Thoracic aorta (tissue), 2 donors: ENCODE measurements around the gene MYO6. TPM values are rescaled to one million over a fixed set of nuclear protein-coding genes. Genes with fewer than 3 reads are reported as not detected.

Experiments
- ATAC-seq: fragments of 150-250 bp; one replicate; pipeline ENCODE4 v1.8.0; 2017; ENCODE audit warnings: low read depth; ENCODE audit not compliant: insufficient number of reproducible peaks, low FRiP score
- DNase-seq: peaks from one replicate; pipeline ENCODE4 v3.0.0-alpha.2; 2020; ENCODE audit warnings: low spot score
- H3K27ac ChIP-seq, 2 donors: fragments of 200-600 bp; sonication (generic); 1 replicate in 1 of 2; 2 replicates in 1 of 2; pipeline ENCODE4 v1.5.1; 2016; ENCODE audit warnings: mild to moderate bottlenecking in 2 of 2, moderate library complexity in 2 of 2
- H3K27me3 ChIP-seq: fragments of 200-600 bp; sonication (generic); replicated peaks from 2 replicates; pipeline ENCODE4 v1.6.0; 2016; ENCODE audit warnings: mild to moderate bottlenecking; ENCODE audit not compliant: insufficient read depth
- H3K36me3 ChIP-seq: fragments of 200-600 bp; sonication (generic); one replicate; pipeline ENCODE4 v1.5.1; 2016
- H3K4me1 ChIP-seq, 2 donors: fragments of 200-600 bp; sonication (generic); 1 replicate in 1 of 2; 2 replicates in 1 of 2; pipeline versions ENCODE4 v1.5.1 to v1.6.0; 2016; ENCODE audit warnings: low read depth in 2 of 2, mild to moderate bottlenecking in 1 of 2; ENCODE audit not compliant: control insufficient read depth in 1 of 2
- H3K4me3 ChIP-seq: fragments of 200-600 bp; sonication (generic); 2 replicates; pipeline ENCODE4 v1.5.1; 2016; ENCODE audit warnings: mild to moderate bottlenecking
- H3K9me3 ChIP-seq: fragments of 200-600 bp; sonication (generic); 2 replicates; pipeline ENCODE4 v1.5.1; 2016
- CTCF ChIP-seq: fragments of 200-600 bp; sonication (generic); IDR thresholded peaks from one replicate; pipeline ENCODE4 v1.5.1; 2019; ENCODE audit warnings: antibody characterized with exemption
- total RNA-seq, 2 donors: library from RNA; depleted of rRNA; stranded (reverse); fragments of >200 nt; gene quantifications; one replicate each; pipeline versions ENCODE4 v1.1.0 to v1.2.3, GENCODE V29; 2016

Gene MYO6
- total RNA-seq, 2 donors from 2014 or later: 23.8 to 30.1 TPM

- no peaks in the 10 kb centered on the region for H3K36me3 ChIP-seq
- H3K4me1 ChIP-seq: no peaks in the 10 kb centered on the region
- H3K27ac ChIP-seq: no peak overlapping the region
- ATAC-seq (no peak), DNase-seq (no peak)
- TF ChIP-seq CTCF: no peak
- no peak overlapping the region for H3K4me3 ChIP-seq
- H3K27me3 ChIP-seq: no peaks in the 10 kb centered on the region
- no peaks in the 10 kb centered on the region for H3K9me3 ChIP-seq
These were observed 59.5 kb downstream of the MYO6 start for GRCh38 chr6:75808507-75808906.

- H3K36me3 ChIP-seq: no peaks in the 10 kb centered on the region
- no peak for DNase-seq
- TF ChIP-seq CTCF: no peak
- no peak overlapping the region for H3K27ac ChIP-seq
- no peaks in the 10 kb centered on the region for H3K9me3 ChIP-seq
- no peaks in the 10 kb centered on the region for H3K27me3 ChIP-seq
- H3K4me1 ChIP-seq: no peaks in the 10 kb centered on the region
- ATAC-seq: no peak
- no peak overlapping the region for H3K4me3 ChIP-seq
These were observed 63.5 kb downstream of the MYO6 start for GRCh38 chr6:75812560-75812959.

- no peaks in the 10 kb centered on the region for H3K4me1 ChIP-seq
- DNase-seq: no peak
- ATAC-seq: no peak
- H3K9me3 ChIP-seq: no peaks in the 10 kb centered on the region
- no peaks in the 10 kb centered on the region for H3K36me3 ChIP-seq
- H3K27ac ChIP-seq: no peak overlapping the region
- no peaks in the 10 kb centered on the region for H3K27me3 ChIP-seq
- no peak for TF ChIP-seq CTCF
- H3K4me3 ChIP-seq: no peak overlapping the region
These were observed 64.6 kb downstream of the MYO6 start for GRCh38 chr6:75813476-75814250.

- DNase-seq (no peak), ATAC-seq (no peak)
- no peak overlapping the region for H3K4me3 ChIP-seq
- no peaks in the 10 kb centered on the region for H3K4me1 ChIP-seq
- no peaks in the 10 kb centered on the region for H3K9me3 ChIP-seq
- H3K27me3 ChIP-seq: no peaks in the 10 kb centered on the region
- no peak overlapping the region for H3K27ac ChIP-seq
- TF ChIP-seq CTCF: no peak
- no peaks in the 10 kb centered on the region for H3K36me3 ChIP-seq
These were observed 66.7 kb downstream of the MYO6 start for GRCh38 chr6:75815756-75816155.

GRCh38 chr6:75818098-75818855 is 69.2 kb downstream of the MYO6 start:
- ATAC-seq: no peak
- H3K27ac ChIP-seq: no peak overlapping the region

More at GRCh38 chr6:75818098-75818855, 69.2 kb downstream of the MYO6 start:
- Histone ChIP-seq H3K4me1 (no peaks in the 10 kb centered on the region), H3K4me3 (no peak overlapping the region), H3K27me3 (no peaks in the 10 kb centered on the region), H3K9me3 (no peaks in the 10 kb centered on the region), H3K36me3 (no peaks in the 10 kb centered on the region)
- DNase-seq: no peak
- TF ChIP-seq CTCF: no peak
